Measurements from ENCODE around the gene MYOZ1.
"Not testable (repeated sequence)": the region's sequence is repeated elsewhere in the genome, so short reads cannot be mapped to it uniquely, and the experiment has no call there.

MYOZ1 gene

GRCh38 chr10:73647875-73648651, 6.8 kb upstream of the MYOZ1 start:
- in situ Hi-C loops (cut with MboI; ENCODE audit: low sequenced_read_pairs) = loop anchor here (10.0 kb wide), 1 partner anchor 123 kb away; no protein-coding TSS in a partner anchor

GRCh38 chr10:73647211-73647874, 6.1 kb upstream of the MYOZ1 start:
- in situ Hi-C loops (cut with MboI; ENCODE audit: low sequenced_read_pairs) = loop anchor here (10.0 kb wide), 1 partner anchor 123 kb away; no protein-coding TSS in a partner anchor

- in situ Hi-C loops (cut with MboI; ENCODE audit: low sequenced_read_pairs) = loop anchor here (10.0 kb wide), 1 partner anchor 122 kb away; no protein-coding TSS in a partner anchor
Observed at GRCh38 chr10:73646598-73647041, 5.3 kb upstream of the MYOZ1 start.

DNA sequence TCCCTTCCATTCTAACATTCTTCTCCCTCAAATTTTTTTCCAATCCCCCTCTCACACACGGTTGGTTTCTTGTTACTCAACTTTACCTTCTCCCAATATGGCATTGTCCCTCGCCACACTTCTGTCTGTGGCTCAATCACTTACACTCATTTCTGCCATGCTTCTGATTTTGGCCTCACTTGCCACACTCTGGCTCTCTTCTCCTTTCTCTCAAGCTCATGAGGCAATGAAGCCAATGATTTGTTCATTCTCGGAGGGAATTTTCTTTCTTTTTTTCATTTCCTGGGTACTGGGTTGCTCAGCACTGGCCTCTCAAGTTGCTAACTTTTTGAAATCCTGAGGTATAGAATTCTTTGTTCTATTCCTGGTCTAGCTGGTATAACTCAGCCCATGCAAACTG, 4.0 kb upstream of the MYOZ1 start:
- in situ Hi-C loops (cut with MboI; ENCODE audit: low sequenced_read_pairs) = loop anchor here (10.0 kb wide), 1 partner anchor 120 kb away; no protein-coding TSS in a partner anchor

- in situ Hi-C loops (cut with MboI; ENCODE audit: low sequenced_read_pairs) = loop anchor here (10.0 kb wide), 1 partner anchor 120 kb away; no protein-coding TSS in a partner anchor
Observed at GRCh38 chr10:73644767-73645166, 3.5 kb upstream of the MYOZ1 start.

DNA sequence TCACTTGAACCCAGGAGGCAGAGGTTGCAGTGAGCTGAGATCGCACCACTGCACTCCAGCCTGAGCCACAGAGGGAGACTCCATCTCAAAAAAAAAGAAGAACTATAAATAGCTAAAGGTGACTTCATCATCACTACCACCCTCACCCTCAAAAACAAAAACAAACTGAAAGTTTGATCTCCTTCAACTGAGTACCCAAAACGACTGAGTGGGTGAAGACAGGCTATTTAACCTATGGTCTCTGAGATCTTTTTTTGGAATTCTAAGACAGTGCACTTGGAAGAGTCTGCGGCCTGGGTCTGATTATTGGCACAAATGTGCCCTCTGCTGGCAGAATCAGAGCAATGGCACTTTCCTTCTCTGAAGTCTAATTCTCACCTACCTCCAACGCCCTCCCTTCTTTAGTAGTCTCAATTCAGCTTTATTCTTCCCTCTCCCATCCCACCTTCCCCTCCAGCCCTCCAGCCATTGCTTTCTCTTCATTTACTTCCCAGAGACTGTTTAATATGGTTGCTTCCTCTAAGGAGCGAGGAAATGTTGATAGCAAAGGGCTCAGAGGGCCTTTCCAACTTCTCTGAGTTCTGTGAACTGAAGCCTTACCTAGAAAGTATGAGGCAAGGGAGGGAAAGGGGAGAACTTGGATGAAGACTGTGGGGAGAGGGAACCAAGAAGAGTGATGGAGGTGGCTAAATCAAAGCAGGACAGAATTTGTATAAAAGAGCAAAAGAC, 2.9 kb upstream of the MYOZ1 start:
- in situ Hi-C loops (cut with MboI; ENCODE audit: low sequenced_read_pairs) = loop anchor here (10.0 kb wide), 1 partner anchor 119 kb away; no protein-coding TSS in a partner anchor

DNA sequence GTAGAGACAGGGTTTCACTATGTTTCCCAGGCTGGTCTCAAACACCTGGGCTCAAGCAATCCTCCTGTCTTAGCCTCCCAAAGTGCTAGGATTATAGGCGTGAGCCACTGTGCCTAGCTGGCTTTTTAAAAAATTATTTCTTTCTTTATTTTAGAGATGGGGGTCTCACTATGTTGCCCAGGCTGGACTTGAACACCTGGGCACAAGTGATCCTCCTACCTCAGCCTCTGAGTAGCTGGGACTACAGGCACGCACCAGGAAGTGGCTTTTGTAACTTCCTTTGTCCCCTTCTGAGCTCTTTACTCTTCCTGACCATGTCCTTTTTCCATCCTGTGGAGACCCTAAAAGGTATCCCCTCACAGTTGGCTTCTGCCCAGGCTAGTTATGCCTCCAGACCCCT, 2.1 kb upstream of the MYOZ1 start:
- in situ Hi-C loops (cut with MboI; ENCODE audit: low sequenced_read_pairs) = loop anchor here (10.0 kb wide), 1 partner anchor 119 kb away; no protein-coding TSS in a partner anchor

GRCh38 chr10:73639286-73639685, 2.0 kb downstream of the MYOZ1 start:
- in situ Hi-C loops (cut with MboI; ENCODE audit: low sequenced_read_pairs) = no loop called here

- in situ Hi-C loops (cut with MboI; ENCODE audit: low sequenced_read_pairs) = no loop called here
Observed at GRCh38 chr10:73635781-73636180, 5.5 kb downstream of the MYOZ1 start.

- in situ Hi-C loops (cut with MboI; ENCODE audit: low sequenced_read_pairs) = no loop called here
Observed at GRCh38 chr10:73634421-73634820, 6.9 kb downstream of the MYOZ1 start.

DNA sequence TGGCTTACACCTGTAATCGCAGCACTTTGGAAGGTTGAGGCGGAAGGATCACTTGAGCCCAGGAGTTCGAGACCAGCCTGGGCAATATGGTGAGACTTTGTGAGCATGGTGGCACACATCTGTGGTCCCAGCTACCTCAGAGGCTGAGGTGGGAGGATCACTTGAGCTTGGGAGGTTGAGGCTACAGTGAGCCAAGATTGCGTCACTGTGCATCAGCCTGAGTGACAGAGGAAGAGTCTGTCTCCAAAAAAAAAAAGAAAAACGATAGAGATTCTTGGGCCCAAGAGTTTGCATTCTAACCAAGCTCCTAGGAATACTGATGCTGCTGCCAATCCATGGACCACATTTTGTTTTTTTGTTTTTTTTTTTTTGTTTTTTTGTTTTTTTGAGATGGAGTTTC, 12.1 kb downstream of the MYOZ1 start:
- in situ Hi-C loops (cut with MboI; ENCODE audit: low sequenced_read_pairs) = no loop called here

DNA sequence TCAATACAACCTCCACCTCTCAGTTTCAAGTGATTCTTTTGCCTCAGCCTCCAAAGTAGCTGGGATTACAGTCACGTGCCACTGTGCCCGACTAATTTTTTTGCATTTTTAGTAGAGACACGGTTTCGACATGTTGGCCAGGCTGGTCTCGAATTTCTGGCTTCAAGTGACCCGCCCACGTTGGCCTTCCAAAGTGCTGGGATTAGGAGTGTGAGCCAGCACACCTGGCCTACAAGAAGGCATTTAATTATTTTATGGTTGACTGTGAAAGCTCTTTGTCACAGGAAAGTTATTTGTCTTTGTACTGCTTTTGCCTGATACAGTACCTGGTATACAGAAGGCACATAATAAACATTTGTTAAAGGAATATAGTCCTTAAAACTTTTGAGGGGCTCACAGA, 12.9 kb downstream of the MYOZ1 start:
- in situ Hi-C loops (cut with MboI; ENCODE audit: low sequenced_read_pairs) = no loop called here

DNA sequence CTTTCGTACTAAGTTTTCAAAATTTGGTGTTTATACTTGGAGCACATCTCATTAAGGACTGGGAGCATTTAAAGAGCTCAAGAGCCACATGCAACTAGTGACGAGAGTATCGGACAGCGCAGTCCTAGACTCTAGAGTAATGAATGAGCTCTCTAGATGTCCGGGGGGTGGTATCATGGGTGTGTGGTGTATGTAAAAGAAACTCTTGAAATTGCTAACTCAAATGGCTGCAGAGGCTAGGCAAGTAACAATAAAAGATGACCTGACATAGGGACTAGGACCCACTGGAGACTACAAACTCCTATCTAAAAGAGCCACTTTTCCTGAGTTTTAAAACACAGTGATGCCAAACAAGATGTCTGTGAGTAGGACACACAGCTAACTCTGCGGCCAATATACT, 14.0 kb downstream of the MYOZ1 start:
- in situ Hi-C loops (cut with MboI; ENCODE audit: low sequenced_read_pairs) = no loop called here

GRCh38 chr10:73625884-73626752, 15.2 kb downstream of the MYOZ1 start:
- in situ Hi-C loops (cut with MboI; ENCODE audit: low sequenced_read_pairs) = no loop called here

GRCh38 chr10:73625004-73625883, 16.0 kb downstream of the MYOZ1 start:
- in situ Hi-C loops (cut with MboI; ENCODE audit: low sequenced_read_pairs) = no loop called here

- in situ Hi-C loops (cut with MboI; ENCODE audit: low sequenced_read_pairs) = no loop called here
Observed at GRCh38 chr10:73623056-73623455, 18.2 kb downstream of the MYOZ1 start.

- in situ Hi-C loops (cut with MboI; ENCODE audit: low sequenced_read_pairs) = not testable (repeated sequence)
Observed at GRCh38 chr10:73620974-73621373, 20.3 kb downstream of the MYOZ1 start.

GRCh38 chr10:73617143-73617542, 24.1 kb downstream of the MYOZ1 start:
- in situ Hi-C loops (cut with MboI; ENCODE audit: low sequenced_read_pairs) = not testable (repeated sequence)

DNA sequence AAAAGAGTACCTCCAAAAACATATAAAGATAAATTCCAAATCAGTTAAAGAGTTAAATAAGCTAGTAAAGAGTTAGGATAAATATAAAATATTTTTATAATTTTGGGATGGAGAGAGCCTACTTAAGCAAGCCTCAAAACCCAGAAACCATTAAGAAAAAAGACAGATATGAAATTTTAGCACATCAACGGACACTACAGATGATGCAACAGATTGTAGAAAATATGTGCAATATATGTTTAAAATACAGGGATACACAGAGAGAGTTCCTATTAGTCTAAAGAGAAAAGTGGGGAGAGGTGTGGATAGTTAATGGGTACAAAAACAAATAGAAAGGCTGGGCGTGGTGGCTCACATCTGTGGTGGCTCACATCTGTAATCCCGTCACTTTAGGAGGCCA, 26.6 kb downstream of the MYOZ1 start:
- in situ Hi-C loops (cut with MboI; ENCODE audit: low sequenced_read_pairs) = no loop called here

Data from HL-60/S4 treated with retinoic acid at 250 ng/mL for 4 days and 3 days (cell line).